Uterus (tissue), 4 donors: ENCODE measurements around the gene FHIT. TPM values are rescaled to one million over a fixed set of nuclear protein-coding genes. Genes with fewer than 3 reads are reported as not detected.

ENCODE experiments used
- DNase-seq, 2 donors: peaks; one replicate each; pipeline ENCODE4 v3.0.0-alpha.2; 2019 to 2020
- H3K27ac ChIP-seq, 2 donors: fragments of 200-600 bp; sonication (generic); 1 replicate in 1 of 2; 2 replicates in 1 of 2; pipeline ENCODE4 v1.5.1; 2016 to 2018
- H3K27me3 ChIP-seq, 2 donors: fragments of 200-600 bp; sonication (generic); one replicate each; pipeline ENCODE4 v1.5.1; 2018 to 2019; ENCODE audit warnings: control low read depth in 1 of 2
- H3K36me3 ChIP-seq, 2 donors: fragments of 200-600 bp; sonication (generic); one replicate each; pipeline ENCODE4 v1.5.1; 2019; ENCODE audit warnings: control low read depth in 1 of 2
- H3K4me1 ChIP-seq, 2 donors: fragments of 200-600 bp; sonication (generic); one replicate each; pipeline ENCODE4 v1.5.1; 2018 to 2019; ENCODE audit warnings: control low read depth in 1 of 2
- H3K4me3 ChIP-seq, 2 donors: fragments of 200-600 bp; sonication (generic); 1 replicate in 1 of 2; 2 replicates in 1 of 2; pipeline ENCODE4 v1.5.1; 2018 to 2019; ENCODE audit warnings: mild to moderate bottlenecking in 1 of 2
- H3K9me3 ChIP-seq, 2 donors: fragments of 200-600 bp; sonication (generic); one replicate each; pipeline ENCODE4 v1.5.1; 2019; ENCODE audit warnings: control low read depth in 1 of 2
- POLR2A ChIP-seq, 2 donors: fragments of 450-650 bp; IDR thresholded peaks; one replicate each; pipeline ENCODE4 v1.6.1; 2016; ENCODE audit warnings: antibody characterized with exemption in 2 of 2, mild to moderate bottlenecking in 1 of 2, moderate library complexity in 1 of 2
- intact Hi-C: fragments of 100-400 bp; cut with DNase I; formaldehyde crosslinking; loops from one replicate; pipeline ENCODE4 v1.15.1; 2023; ENCODE audit warnings: low total_unique reads
- total RNA-seq, 4 donors: library from RNA; depleted of rRNA in 3 of 4; stranded (reverse); fragments of >200 nt in 3 of 4; gene quantifications; one replicate each; pipeline versions ENCODE4 v1.1.0 to v1.2.4, GENCODE V29; 2014 to 2023
- TF ChIP-seq, protein P1 (sequence below), 4 experiments: fragments of 200-600 bp in 2 of 4; fragments of 450-650 bp in 2 of 4; sonication (generic) in 2 of 4; IDR thresholded peaks; one replicate each; pipeline ENCODE4 v1.5.1; 2016 to 2019; ENCODE audit warnings: antibody characterized with exemption in 4 of 4, mild to moderate bottlenecking in 2 of 4, moderate library complexity in 1 of 4
- donor health status: DM: yes; HTN: yes; CAD: no.

The FHIT gene
- total RNA-seq, 4 donors from 2014 or later = 1.3 to 15.2 (median 7.3) TPM

DNA sequence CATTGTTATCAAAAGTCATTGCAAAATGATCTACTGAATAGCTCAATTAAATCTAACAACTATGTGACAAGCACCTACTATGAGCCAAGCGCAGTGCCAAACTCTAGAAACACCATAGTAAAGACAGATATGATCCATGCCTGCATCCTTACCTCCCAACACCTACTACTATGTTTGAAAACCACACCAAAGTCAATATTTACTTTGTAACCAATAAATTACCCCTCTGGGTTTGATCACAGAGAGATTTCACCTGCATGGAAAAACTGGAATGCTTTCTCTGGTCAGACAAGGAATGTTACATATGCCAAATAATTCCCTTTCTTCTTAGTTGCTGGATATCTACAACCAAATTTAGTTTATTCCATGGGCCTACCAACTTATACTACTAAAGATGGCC, 422.2 kb downstream of the FHIT start:
- H3K27me3 ChIP-seq = no peaks in the 10 kb centered on the region
- H3K36me3 ChIP-seq = no peaks in the 10 kb centered on the region
- no peaks in the 10 kb centered on the region for H3K9me3 ChIP-seq
- H3K27ac ChIP-seq = no peak overlapping the region
- DNase-seq = no peak
- no peaks in the 10 kb centered on the region for H3K4me1 ChIP-seq
- intact Hi-C loops = no loop called here
- no peak for TF ChIP-seq POLR2A (IDR thresholded peaks at IDR 0.05)
- TF ChIP-seq, protein P1, sequence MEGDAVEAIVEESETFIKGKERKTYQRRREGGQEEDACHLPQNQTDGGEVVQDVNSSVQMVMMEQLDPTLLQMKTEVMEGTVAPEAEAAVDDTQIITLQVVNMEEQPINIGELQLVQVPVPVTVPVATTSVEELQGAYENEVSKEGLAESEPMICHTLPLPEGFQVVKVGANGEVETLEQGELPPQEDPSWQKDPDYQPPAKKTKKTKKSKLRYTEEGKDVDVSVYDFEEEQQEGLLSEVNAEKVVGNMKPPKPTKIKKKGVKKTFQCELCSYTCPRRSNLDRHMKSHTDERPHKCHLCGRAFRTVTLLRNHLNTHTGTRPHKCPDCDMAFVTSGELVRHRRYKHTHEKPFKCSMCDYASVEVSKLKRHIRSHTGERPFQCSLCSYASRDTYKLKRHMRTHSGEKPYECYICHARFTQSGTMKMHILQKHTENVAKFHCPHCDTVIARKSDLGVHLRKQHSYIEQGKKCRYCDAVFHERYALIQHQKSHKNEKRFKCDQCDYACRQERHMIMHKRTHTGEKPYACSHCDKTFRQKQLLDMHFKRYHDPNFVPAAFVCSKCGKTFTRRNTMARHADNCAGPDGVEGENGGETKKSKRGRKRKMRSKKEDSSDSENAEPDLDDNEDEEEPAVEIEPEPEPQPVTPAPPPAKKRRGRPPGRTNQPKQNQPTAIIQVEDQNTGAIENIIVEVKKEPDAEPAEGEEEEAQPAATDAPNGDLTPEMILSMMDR (IDR thresholded peaks at IDR 0.05) = no peak
- H3K4me3 ChIP-seq = no peak overlapping the region

GRCh38 chr3:60827666-60828065, 423.6 kb downstream of the FHIT start:
- intact Hi-C loops = no loop called here
- H3K36me3 ChIP-seq = no peaks in the 10 kb centered on the region
- DNase-seq = no peak
- no peak overlapping the region for H3K27ac ChIP-seq
- TF ChIP-seq POLR2A (IDR thresholded peaks at IDR 0.05) = no peak
- TF ChIP-seq, protein P1 (IDR thresholded peaks at IDR 0.05) = no peak
- no peak overlapping the region for H3K4me3 ChIP-seq
- H3K4me1 ChIP-seq = no peaks in the 10 kb centered on the region
- H3K9me3 ChIP-seq = no peaks in the 10 kb centered on the region
- no peaks in the 10 kb centered on the region for H3K27me3 ChIP-seq

DNA sequence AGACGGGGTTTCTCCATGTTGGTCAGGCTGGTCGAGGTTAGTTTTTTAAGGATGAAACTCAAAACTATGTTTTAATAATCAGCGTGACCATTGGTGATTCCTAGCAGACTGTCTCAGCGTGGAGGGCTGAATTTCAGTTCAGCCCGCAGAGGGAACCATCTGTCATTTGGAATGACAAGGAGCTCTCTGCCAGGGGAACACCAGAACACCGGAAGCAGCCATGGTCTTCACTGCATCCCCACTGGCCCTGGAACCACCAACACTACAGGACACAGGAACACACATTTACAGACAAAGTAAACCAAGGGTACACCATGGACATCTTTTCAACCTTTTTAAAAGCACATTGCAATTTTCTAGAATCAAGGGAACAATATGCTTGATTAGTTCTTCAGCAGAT, 424.7 kb downstream of the FHIT start:
- DNase-seq = no peak
- no peaks in the 10 kb centered on the region for H3K36me3 ChIP-seq
- intact Hi-C loops = no loop called here
- no peak for TF ChIP-seq POLR2A (IDR thresholded peaks at IDR 0.05)
- TF ChIP-seq, protein P1 (IDR thresholded peaks at IDR 0.05) = no peak
- H3K27me3 ChIP-seq = no peaks in the 10 kb centered on the region
- no peak overlapping the region for H3K4me3 ChIP-seq
- H3K4me1 ChIP-seq = no peaks in the 10 kb centered on the region
- H3K27ac ChIP-seq = no peak overlapping the region
- no peaks in the 10 kb centered on the region for H3K9me3 ChIP-seq

GRCh38 chr3:60812502-60812901, 438.8 kb downstream of the FHIT start:
- intact Hi-C loops = no loop called here
- Histone ChIP-seq H3K4me3 (no peak overlapping the region), H3K27me3 (no peaks in the 10 kb centered on the region), H3K27ac (no peak overlapping the region), H3K9me3 (no peaks in the 10 kb centered on the region), H3K36me3 (no peaks in the 10 kb centered on the region), H3K4me1 (no peaks in the 10 kb centered on the region)
- TF ChIP-seq, protein P1 (IDR thresholded peaks at IDR 0.05) = no peak
- no peak for TF ChIP-seq POLR2A (IDR thresholded peaks at IDR 0.05)
- no peak for DNase-seq

- DNase-seq = no peak
- Histone ChIP-seq H3K9me3 (no peaks in the 10 kb centered on the region), H3K36me3 (no peaks in the 10 kb centered on the region), H3K27ac (no peak overlapping the region), H3K4me1 (no peaks in the 10 kb centered on the region), H3K4me3 (no peak overlapping the region), H3K27me3 (no peaks in the 10 kb centered on the region)
- TF ChIP-seq, protein P1 (IDR thresholded peaks at IDR 0.05) = no peak
- TF ChIP-seq POLR2A (IDR thresholded peaks at IDR 0.05) = no peak
- intact Hi-C loops = no loop called here
Measured at GRCh38 chr3:60810881-60811280, 440.4 kb downstream of the FHIT start.
